Astrocyte (in vitro differentiated cells and primary cell): Measurements from ENCODE around the gene SHISA7.

Source experiments
- CTCF ChIP-seq: IDR thresholded peaks from 2 replicates; pipeline ENCODE4 v1.5.1; 2011; ENCODE audit warnings: low read depth, mild to moderate bottlenecking, inconsistent platforms, low read length, moderate library complexity; ENCODE audit not compliant: insufficient read depth
- EZH2 ChIP-seq: IDR thresholded peaks from 2 replicates; pipeline ENCODE4 v1.6.1; 2012; ENCODE audit warnings: mild to moderate bottlenecking, low read length, inconsistent platforms; ENCODE audit not compliant: insufficient read depth

- TF ChIP-seq CTCF (no peak), EZH2 (peak; percentile 97)
Observed at GRCh38 chr19:55441692-55442321, 1.3 kb downstream of the SHISA7 start.
